Neural crest cell (in vitro differentiated cells): Measurements from ENCODE around the gene ADAD1. TPM values are rescaled to one million over a fixed set of nuclear protein-coding genes. Genes with fewer than 3 reads are reported as not detected.

Experiments used
- DNase-seq: peaks from one replicate; pipeline ENCODE4 v3.0.0; 2021; ENCODE audit warnings: low read depth, mixed read lengths, low spot score
- H3K27ac Mint-ChIP-seq: one replicate; pipeline ENCODE4 v1.8.0; 2021; ENCODE audit warnings: mild to moderate bottlenecking, mixed read lengths; ENCODE audit not compliant: unreplicated experiment
- H3K27me3 Mint-ChIP-seq: 2 replicates; pipeline ENCODE4 v1.8.0; 2021; ENCODE audit warnings: low read depth, mild to moderate bottlenecking, mixed read lengths
- H3K36me3 Mint-ChIP-seq: 2 replicates; pipeline ENCODE4 v1.8.0; 2021; ENCODE audit warnings: low read depth, mild to moderate bottlenecking, mixed read lengths
- H3K4me1 Mint-ChIP-seq: 2 replicates; pipeline ENCODE4 v1.8.0; 2021; ENCODE audit warnings: mixed read lengths
- H3K4me3 Mint-ChIP-seq: one replicate; pipeline ENCODE4 v1.8.0; 2021; ENCODE audit warnings: mild to moderate bottlenecking, mixed read lengths
- H3K9me3 Mint-ChIP-seq: 2 replicates; pipeline ENCODE4 v1.8.0; 2021; ENCODE audit warnings: mixed read lengths
- CTCF ChIP-seq: fragments of 200-600 bp; sonication (generic); conservative IDR thresholded peaks from 2 replicates; pipeline ENCODE4 v1.5.0; 2021; ENCODE audit warnings: antibody characterized with exemption, mild to moderate bottlenecking
- total RNA-seq: library from RNA; stranded (reverse); gene quantifications from 2 replicates; pipeline ENCODE4 v1.2.1, GENCODE V29; 2021

The ADAD1 gene
- total RNA-seq, 1 donor from 2014 or later = not detected

- no peak overlapping the region for H3K27ac Mint-ChIP-seq
- TF ChIP-seq CTCF = no peak
- H3K4me3 Mint-ChIP-seq = no peak overlapping the region
- no peaks in the 10 kb centered on the region for H3K4me1 Mint-ChIP-seq
- H3K9me3 Mint-ChIP-seq = no peaks in the 10 kb centered on the region
- no peak for DNase-seq
- H3K27me3 Mint-ChIP-seq = no peaks in the 10 kb centered on the region
- no peaks in the 10 kb centered on the region for H3K36me3 Mint-ChIP-seq
Measured at GRCh38 chr4:122453384-122453995, 74.7 kb downstream of the ADAD1 start.

GRCh38 chr4:122456231-122457116 is 77.7 kb downstream of the ADAD1 start, which contains the start of gene IL2:
TSS of gene IL2 (minus strand) at chr4:122456725. CDS start at chr4:122456440, 285 bp downstream.
- no peaks in the 10 kb centered on the region for H3K27me3 Mint-ChIP-seq
- no peaks in the 10 kb centered on the region for H3K4me1 Mint-ChIP-seq
- H3K4me3 Mint-ChIP-seq = no peak within 1 kb of the TSS
- no peak for DNase-seq
- no peaks in the 10 kb centered on the region for H3K36me3 Mint-ChIP-seq
- H3K27ac Mint-ChIP-seq = no peak within 1 kb of the TSS
- no peak for TF ChIP-seq CTCF
- H3K9me3 Mint-ChIP-seq = no peaks in the 10 kb centered on the region

GRCh38 chr4:122458625-122459024 is 79.8 kb downstream of the ADAD1 start:
- no peak overlapping the region for H3K27ac Mint-ChIP-seq
- DNase-seq = no peak
- H3K36me3 Mint-ChIP-seq = no peaks in the 10 kb centered on the region
- no peak overlapping the region for H3K4me3 Mint-ChIP-seq
- H3K9me3 Mint-ChIP-seq = peaks cover 2% of the 10 kb centered on the region
- H3K4me1 Mint-ChIP-seq = no peaks in the 10 kb centered on the region
- no peak for TF ChIP-seq CTCF
- no peaks in the 10 kb centered on the region for H3K27me3 Mint-ChIP-seq

GRCh38 chr4:122469457-122469856 is 90.6 kb downstream of the ADAD1 start:
- Mint-ChIP-seq H3K36me3 (no peaks in the 10 kb centered on the region), H3K4me1 (no peaks in the 10 kb centered on the region), H3K9me3 (peaks cover 10% of the 10 kb centered on the region), H3K27me3 (no peaks in the 10 kb centered on the region), H3K27ac (no peak overlapping the region), H3K4me3 (no peak overlapping the region)
- DNase-seq = no peak
- TF ChIP-seq CTCF = no peak

- Mint-ChIP-seq H3K27me3 (no peaks in the 10 kb centered on the region), H3K36me3 (peaks cover 3% of the 10 kb centered on the region), H3K4me3 (no peak overlapping the region), H3K27ac (no peak overlapping the region), H3K4me1 (no peaks in the 10 kb centered on the region), H3K9me3 (peaks cover 2% of the 10 kb centered on the region)
- no peak for TF ChIP-seq CTCF
- no peak for DNase-seq
Measured at GRCh38 chr4:122475233-122475632, 96.4 kb downstream of the ADAD1 start.
